Measurements from ENCODE around the gene RAP1GAP2. TPM values are rescaled to one million over a fixed set of nuclear protein-coding genes. Genes with fewer than 3 reads are reported as not detected.
A peak's percentile ranks its signal among the peaks of the same experiment; 100 is the strongest.

Gene RAP1GAP2
- total RNA-seq, 1 experiment from 2014 or later, result 72.8 TPM

DNA sequence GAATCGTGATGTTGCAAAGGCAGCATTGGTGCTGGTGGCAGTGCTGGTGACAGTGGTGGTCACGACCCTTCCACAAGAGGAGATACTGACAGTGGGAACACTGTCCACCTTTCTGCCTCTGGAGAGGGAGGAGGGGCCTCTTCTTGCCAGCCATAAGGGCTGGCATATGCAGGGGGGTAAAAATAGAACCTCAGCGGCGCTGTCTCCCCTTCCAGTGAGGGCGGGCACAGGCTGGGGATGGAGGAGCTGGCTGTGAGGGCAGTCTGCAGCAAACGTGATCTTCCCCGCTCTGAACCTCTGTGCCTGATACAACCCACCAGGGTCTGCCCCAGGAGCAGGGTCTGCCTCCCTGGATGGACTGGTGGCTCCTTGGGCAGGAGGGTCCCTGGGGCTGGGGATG lies 3.4 kb downstream of the RAP1GAP2 start:
- H3K36me3 Mint-ChIP-seq, result no peaks in the 10 kb centered on the region
- H3K27me3 Mint-ChIP-seq (ENCODE audit: low read depth), result no peaks in the 10 kb centered on the region
- ATAC-seq (no peak), DNase-seq (ENCODE audit: low spot score) (no peak)
- ChIA-PET POLR2A (interaction anchor here (1.0 kb wide), 1 partner anchor 9 kb away, joined by 3 read pairs; no protein-coding TSS in a partner anchor), CTCF (interaction anchor here (1.0 to 4.0 kb wide), 2 partner anchors 13 to 49 kb away, joined by 3 to 20 read pairs; no protein-coding TSS in a partner anchor)
- no peak overlapping the region for H3K27ac Mint-ChIP-seq
- no peak overlapping the region for H3K4me3 Mint-ChIP-seq
- TF ChIP-seq NFYB (CRISPR knock-in tag; conservative IDR thresholded peaks at IDR 0.05; ENCODE audit: low read depth) (no peak), SOX15 (CRISPR knock-in tag; IDR thresholded peaks at IDR 0.05) (no peak), ZNF671 (CRISPR knock-in tag; IDR thresholded peaks at IDR 0.05) (no peak), NR2C2 (CRISPR knock-in tag; IDR thresholded peaks at IDR 0.05) (no peak), EMX1 (CRISPR knock-in tag; IDR thresholded peaks at IDR 0.05) (no peak), MYBL2 (CRISPR knock-in tag; IDR thresholded peaks at IDR 0.05) (no peak), ZNF121 (CRISPR knock-in tag; IDR thresholded peaks at IDR 0.05) (no peak), ZNF396 (CRISPR knock-in tag; IDR thresholded peaks at IDR 0.05; ENCODE audit: borderline replicate concordance) (no peak)
- peaks cover 17% of the 10 kb centered on the region for H3K4me1 Mint-ChIP-seq
- H3K9me3 Mint-ChIP-seq, result no peaks in the 10 kb centered on the region

DNA sequence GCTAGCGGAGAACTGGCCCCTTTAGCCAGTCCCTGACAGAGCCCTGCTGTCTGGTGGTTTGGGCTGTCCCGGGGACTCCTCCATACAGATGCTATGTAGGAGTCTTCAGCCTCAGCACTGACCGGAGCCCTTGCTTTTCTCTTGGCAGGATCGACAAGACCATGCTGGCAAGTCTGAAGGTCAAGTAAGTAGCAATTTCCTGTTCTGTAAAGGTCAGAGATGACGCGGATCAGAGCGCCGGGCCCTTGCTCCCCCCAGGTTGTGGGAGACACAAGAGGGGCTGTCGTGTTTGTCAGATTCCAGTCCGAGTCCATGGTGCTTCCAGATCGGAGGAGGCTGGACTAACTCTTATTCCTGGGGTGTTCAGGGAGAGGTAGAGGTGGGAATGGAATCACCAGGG lies 4.1 kb downstream of the RAP1GAP2 start:
- POLR2A ChIA-PET, result no interaction called here
- Mint-ChIP-seq H3K27me3 (ENCODE audit: low read depth) (no peaks in the 10 kb centered on the region), H3K9me3 (no peaks in the 10 kb centered on the region), H3K4me1 (peaks cover 17% of the 10 kb centered on the region), H3K36me3 (no peaks in the 10 kb centered on the region), H3K4me3 (no peak overlapping the region), H3K27ac (0 out of 2 replicates have a peak overlapping the region, but pooled peaks have one; percentile 57)
- DNase-seq (ENCODE audit: low spot score), result no peak
- CTCF ChIA-PET, result no interaction called here
- TF ChIP-seq ATF3 (CRISPR knock-in tag; conservative IDR thresholded peaks at IDR 0.05), result no peak
- no peak for TF ChIP-seq NR1H2 (CRISPR knock-in tag; IDR thresholded peaks at IDR 0.05)
- TF ChIP-seq JAZF1 (CRISPR knock-in tag; IDR thresholded peaks at IDR 0.05), result no peak
- no peak for TF ChIP-seq MXD4 (CRISPR knock-in tag; IDR thresholded peaks at IDR 0.05; ENCODE audit: borderline replicate concordance)
- TF ChIP-seq ZNF232 (CRISPR knock-in tag; IDR thresholded peaks at IDR 0.05), result no peak
- no peak for TF ChIP-seq ZNF317 (CRISPR knock-in tag; IDR thresholded peaks at IDR 0.05; ENCODE audit: borderline replicate concordance, low read depth)
- no peak for TF ChIP-seq NR3C1 (CRISPR knock-in tag; conservative IDR thresholded peaks at IDR 0.05; ENCODE audit: low read depth)
- TF ChIP-seq ZBTB43 (CRISPR knock-in tag; IDR thresholded peaks at IDR 0.05), result no peak
- TF ChIP-seq, protein P1, sequence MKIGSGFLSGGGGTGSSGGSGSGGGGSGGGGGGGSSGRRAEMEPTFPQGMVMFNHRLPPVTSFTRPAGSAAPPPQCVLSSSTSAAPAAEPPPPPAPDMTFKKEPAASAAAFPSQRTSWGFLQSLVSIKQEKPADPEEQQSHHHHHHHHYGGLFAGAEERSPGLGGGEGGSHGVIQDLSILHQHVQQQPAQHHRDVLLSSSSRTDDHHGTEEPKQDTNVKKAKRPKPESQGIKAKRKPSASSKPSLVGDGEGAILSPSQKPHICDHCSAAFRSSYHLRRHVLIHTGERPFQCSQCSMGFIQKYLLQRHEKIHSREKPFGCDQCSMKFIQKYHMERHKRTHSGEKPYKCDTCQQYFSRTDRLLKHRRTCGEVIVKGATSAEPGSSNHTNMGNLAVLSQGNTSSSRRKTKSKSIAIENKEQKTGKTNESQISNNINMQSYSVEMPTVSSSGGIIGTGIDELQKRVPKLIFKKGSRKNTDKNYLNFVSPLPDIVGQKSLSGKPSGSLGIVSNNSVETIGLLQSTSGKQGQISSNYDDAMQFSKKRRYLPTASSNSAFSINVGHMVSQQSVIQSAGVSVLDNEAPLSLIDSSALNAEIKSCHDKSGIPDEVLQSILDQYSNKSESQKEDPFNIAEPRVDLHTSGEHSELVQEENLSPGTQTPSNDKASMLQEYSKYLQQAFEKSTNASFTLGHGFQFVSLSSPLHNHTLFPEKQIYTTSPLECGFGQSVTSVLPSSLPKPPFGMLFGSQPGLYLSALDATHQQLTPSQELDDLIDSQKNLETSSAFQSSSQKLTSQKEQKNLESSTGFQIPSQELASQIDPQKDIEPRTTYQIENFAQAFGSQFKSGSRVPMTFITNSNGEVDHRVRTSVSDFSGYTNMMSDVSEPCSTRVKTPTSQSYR (CRISPR knock-in tag; IDR thresholded peaks at IDR 0.05), result no peak
- ATAC-seq, result no peak

DNA sequence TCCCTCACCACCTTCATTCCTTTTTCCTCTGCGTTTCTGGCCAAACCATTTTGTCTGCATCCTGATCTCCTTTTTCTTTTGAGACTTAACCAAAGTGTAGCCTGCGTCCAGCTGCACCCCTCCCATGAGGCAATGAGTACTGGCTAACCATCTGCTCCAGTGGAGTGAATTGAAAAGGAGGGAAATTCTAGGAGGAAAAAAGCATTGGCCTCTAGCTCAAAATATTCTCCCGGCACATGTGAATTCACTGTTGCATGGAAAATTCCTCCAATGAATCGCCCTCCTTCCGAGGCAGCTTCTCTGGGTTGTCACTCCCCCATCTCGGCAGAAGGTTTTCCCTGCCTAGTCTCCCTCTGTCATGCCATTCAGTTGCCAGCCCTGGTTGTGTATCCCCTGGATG lies 5.6 kb downstream of the RAP1GAP2 start:
- Mint-ChIP-seq H3K27ac (peak overlapping the region; percentile 67), H3K4me3 (no peak overlapping the region), H3K36me3 (no peaks in the 10 kb centered on the region), H3K27me3 (ENCODE audit: low read depth) (no peaks in the 10 kb centered on the region), H3K9me3 (no peaks in the 10 kb centered on the region), H3K4me1 (peaks cover 18% of the 10 kb centered on the region)
- no peak for DNase-seq (ENCODE audit: low spot score)
- POLR2A ChIA-PET, result no interaction called here
- ATAC-seq, result no peak
- CTCF ChIA-PET, result interaction anchor here (1.3 kb wide), 1 partner anchor 47 kb away, joined by 5 read pairs; no protein-coding TSS in a partner anchor
- TF ChIP-seq ARID4B (CRISPR knock-in tag; IDR thresholded peaks at IDR 0.05; ENCODE audit: borderline replicate concordance) (no peak), ZNF425 (CRISPR knock-in tag; conservative IDR thresholded peaks at IDR 0.05) (no peak)
